ENCODE results near the gene OR51B4.

- TF ChIP-seq CTCF (IDR thresholded peaks at IDR 0.05) (no peak), POLR2A (IDR thresholded peaks at IDR 0.05) (no peak)
Measured at GRCh38 chr11:5317292-5317691, 15.5 kb upstream of the OR51B4 start.

Data from thyroid gland (tissue), 4 donors.